Measurements from ENCODE around the gene NUP210L.
"Not testable (repeated sequence)": the region's sequence is repeated elsewhere in the genome, so short reads cannot be mapped to it uniquely, and the experiment has no call there.

DNA sequence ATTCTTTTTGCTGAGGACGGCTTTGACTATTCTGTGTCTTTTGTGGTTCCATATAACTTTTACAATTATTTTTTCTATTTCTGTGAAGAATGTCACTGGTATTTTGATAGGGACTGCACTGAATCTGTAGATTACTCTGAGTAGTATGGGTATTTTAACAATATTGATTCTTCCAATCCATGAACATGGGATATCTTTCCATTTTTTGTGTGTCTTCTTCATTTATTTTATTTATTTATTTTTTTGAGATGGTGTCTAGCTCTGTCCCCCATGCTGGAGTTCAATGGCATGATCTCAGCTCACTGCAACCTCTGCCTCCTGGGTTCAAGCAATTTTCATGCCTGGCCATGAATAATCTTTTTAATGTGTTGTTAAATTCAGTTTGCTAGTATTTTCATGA lies 121.2 kb downstream of the NUP210L start:
- not testable (repeated sequence) for TF ChIP-seq POLR2A (IDR thresholded peaks at IDR 0.05; ENCODE audit: low read length)
- TF ChIP-seq, protein P1, sequence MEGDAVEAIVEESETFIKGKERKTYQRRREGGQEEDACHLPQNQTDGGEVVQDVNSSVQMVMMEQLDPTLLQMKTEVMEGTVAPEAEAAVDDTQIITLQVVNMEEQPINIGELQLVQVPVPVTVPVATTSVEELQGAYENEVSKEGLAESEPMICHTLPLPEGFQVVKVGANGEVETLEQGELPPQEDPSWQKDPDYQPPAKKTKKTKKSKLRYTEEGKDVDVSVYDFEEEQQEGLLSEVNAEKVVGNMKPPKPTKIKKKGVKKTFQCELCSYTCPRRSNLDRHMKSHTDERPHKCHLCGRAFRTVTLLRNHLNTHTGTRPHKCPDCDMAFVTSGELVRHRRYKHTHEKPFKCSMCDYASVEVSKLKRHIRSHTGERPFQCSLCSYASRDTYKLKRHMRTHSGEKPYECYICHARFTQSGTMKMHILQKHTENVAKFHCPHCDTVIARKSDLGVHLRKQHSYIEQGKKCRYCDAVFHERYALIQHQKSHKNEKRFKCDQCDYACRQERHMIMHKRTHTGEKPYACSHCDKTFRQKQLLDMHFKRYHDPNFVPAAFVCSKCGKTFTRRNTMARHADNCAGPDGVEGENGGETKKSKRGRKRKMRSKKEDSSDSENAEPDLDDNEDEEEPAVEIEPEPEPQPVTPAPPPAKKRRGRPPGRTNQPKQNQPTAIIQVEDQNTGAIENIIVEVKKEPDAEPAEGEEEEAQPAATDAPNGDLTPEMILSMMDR (IDR thresholded peaks at IDR 0.05): not testable (repeated sequence)
- TF ChIP-seq, protein P2, sequence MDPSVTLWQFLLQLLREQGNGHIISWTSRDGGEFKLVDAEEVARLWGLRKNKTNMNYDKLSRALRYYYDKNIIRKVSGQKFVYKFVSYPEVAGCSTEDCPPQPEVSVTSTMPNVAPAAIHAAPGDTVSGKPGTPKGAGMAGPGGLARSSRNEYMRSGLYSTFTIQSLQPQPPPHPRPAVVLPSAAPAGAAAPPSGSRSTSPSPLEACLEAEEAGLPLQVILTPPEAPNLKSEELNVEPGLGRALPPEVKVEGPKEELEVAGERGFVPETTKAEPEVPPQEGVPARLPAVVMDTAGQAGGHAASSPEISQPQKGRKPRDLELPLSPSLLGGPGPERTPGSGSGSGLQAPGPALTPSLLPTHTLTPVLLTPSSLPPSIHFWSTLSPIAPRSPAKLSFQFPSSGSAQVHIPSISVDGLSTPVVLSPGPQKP (IDR thresholded peaks at IDR 0.05; ENCODE audit: low read depth, low read length): not testable (repeated sequence)
